Measurements from ENCODE around the gene GREB1L. TPM values are rescaled to one million over a fixed set of nuclear protein-coding genes. Genes with fewer than 3 reads are reported as not detected.

GREB1L gene
- total and polyA plus RNA-seq, 10 of the 15 experiments (the other 5 are each of a cell fraction or from before 2014, with no cell fraction given) = under 0.01 to 0.11 (median 0.03) TPM; not detected in 1

GRCh38 chr18:21507913-21508701 is 266.1 kb downstream of the GREB1L start (continued):
- TF ChIP-seq CBX3 (IDR thresholded peaks at IDR 0.05; ENCODE audit: borderline replicate concordance, low read depth) (no peak), HDGF (IDR thresholded peaks at IDR 0.05) (no peak), IRF4 (IDR thresholded peaks at IDR 0.05; ENCODE audit: low read depth, low read length) (no peak), SP1 (IDR thresholded peaks at IDR 0.05; ENCODE audit: low read depth, low read length) (no peak), SRF (IDR thresholded peaks at IDR 0.05; ENCODE audit: low read depth in 2 of 2, low read length in 2 of 2) (no peak), HDAC6 (IDR thresholded peaks at IDR 0.05; ENCODE audit: unreplicated experiment) (no peak)

GRCh38 chr18:21509062-21509461 is 267.0 kb downstream of the GREB1L start:
- RAD21 ChIA-PET (ENCODE audit: unreplicated experiment) = no interaction called here
- WGBS (ENCODE audit: insufficient coverage, insufficient replicate concordance, low lambda C conversion rate, missing lambda C conversion rate) = 94% methylated on average over 5 of the region's 5 CpGs

More at GRCh38 chr18:21509062-21509461, 267.0 kb downstream of the GREB1L start:
- Histone ChIP-seq H2AFZ (ENCODE audit: control insufficient read depth, low read depth, low read length) (no peak overlapping the region), H3K27me3 (replicated peaks in 1 of 2; ENCODE audit: control insufficient read depth in 2 of 2, insufficient read depth in 2 of 2, low read length in 1 of 2) (no peaks in the 10 kb centered on the region), H3K79me2 (ENCODE audit: control insufficient read depth, insufficient read depth, low read length) (no peaks in the 10 kb centered on the region), H3K9ac (ENCODE audit: control insufficient read depth, insufficient read depth, low read length) (no peak overlapping the region), H3K4me2 (ENCODE audit: control insufficient read depth, insufficient read depth) (no peak overlapping the region), H3K36me3 (ENCODE audit: control insufficient read depth in 2 of 2, insufficient read depth in 2 of 2, low read length in 1 of 2) (peaks cover 0 to 3% of the 10 kb centered on the region in 2 experiments; a peak in 1 of 4 replicates), H3K9me3 (replicated peaks; ENCODE audit: control insufficient read depth, insufficient read depth, low read length) (no peaks in the 10 kb centered on the region), H4K20me1 (ENCODE audit: control insufficient read depth, insufficient read depth) (no peaks in the 10 kb centered on the region), H3K4me1 (ENCODE audit: control insufficient read depth, insufficient read depth, low read length) (no peaks in the 10 kb centered on the region), H3K4me3 (no peak overlapping the region), H3K27ac (ENCODE audit: control insufficient read depth, insufficient read depth) (no peak overlapping the region)
- peak; percentile 18; the same call in 1 of the 3 replicates for ATAC-seq
- ChIA-PET POLR2A (no interaction called here), SMC1A (ENCODE audit: uncharacterized antibody, unreplicated experiment) (no interaction called here), CTCF (interaction anchor here (1.0 kb wide), 1 partner anchor 317 kb away, joined by 3 read pairs; no protein-coding TSS in a partner anchor)
- no TSS peak for BruUV-seq (replicated peaks)
- intact Hi-C loops (cut with micrococcal nuclease; ENCODE audit: unreplicated experiment) = no loop called here
- FAIRE-seq = no peak
- TF ChIP-seq, protein P1, sequence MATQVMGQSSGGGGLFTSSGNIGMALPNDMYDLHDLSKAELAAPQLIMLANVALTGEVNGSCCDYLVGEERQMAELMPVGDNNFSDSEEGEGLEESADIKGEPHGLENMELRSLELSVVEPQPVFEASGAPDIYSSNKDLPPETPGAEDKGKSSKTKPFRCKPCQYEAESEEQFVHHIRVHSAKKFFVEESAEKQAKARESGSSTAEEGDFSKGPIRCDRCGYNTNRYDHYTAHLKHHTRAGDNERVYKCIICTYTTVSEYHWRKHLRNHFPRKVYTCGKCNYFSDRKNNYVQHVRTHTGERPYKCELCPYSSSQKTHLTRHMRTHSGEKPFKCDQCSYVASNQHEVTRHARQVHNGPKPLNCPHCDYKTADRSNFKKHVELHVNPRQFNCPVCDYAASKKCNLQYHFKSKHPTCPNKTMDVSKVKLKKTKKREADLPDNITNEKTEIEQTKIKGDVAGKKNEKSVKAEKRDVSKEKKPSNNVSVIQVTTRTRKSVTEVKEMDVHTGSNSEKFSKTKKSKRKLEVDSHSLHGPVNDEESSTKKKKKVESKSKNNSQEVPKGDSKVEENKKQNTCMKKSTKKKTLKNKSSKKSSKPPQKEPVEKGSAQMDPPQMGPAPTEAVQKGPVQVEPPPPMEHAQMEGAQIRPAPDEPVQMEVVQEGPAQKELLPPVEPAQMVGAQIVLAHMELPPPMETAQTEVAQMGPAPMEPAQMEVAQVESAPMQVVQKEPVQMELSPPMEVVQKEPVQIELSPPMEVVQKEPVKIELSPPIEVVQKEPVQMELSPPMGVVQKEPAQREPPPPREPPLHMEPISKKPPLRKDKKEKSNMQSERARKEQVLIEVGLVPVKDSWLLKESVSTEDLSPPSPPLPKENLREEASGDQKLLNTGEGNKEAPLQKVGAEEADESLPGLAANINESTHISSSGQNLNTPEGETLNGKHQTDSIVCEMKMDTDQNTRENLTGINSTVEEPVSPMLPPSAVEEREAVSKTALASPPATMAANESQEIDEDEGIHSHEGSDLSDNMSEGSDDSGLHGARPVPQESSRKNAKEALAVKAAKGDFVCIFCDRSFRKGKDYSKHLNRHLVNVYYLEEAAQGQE (IDR thresholded peaks at IDR 0.05; ENCODE audit: low read depth, low read length) = no peak
- TF ChIP-seq PKNOX1 (IDR thresholded peaks at IDR 0.05) (no peak), ATF3 (IDR thresholded peaks at IDR 0.05; ENCODE audit: borderline replicate concordance, extremely low read depth, low read depth, low read length) (no peak), ZZZ3 (IDR thresholded peaks at IDR 0.05; ENCODE audit: control insufficient read depth, insufficient read length, low read depth) (no peak), PAX5 (IDR thresholded peaks at IDR 0.05; ENCODE audit: borderline replicate concordance, low read depth, low read length) (no peak), SIX5 (IDR thresholded peaks at IDR 0.05; ENCODE audit: low read depth, low read length, severe bottlenecking) (no peak), USF2 (IDR thresholded peaks at IDR 0.05; ENCODE audit: borderline replicate concordance, low read depth, low read length) (no peak), MYB (IDR thresholded peaks at IDR 0.05; ENCODE audit: borderline replicate concordance, low read depth, low read length) (no peak), RBBP5 (conservative IDR thresholded peaks at IDR 0.05) (no peak)
- in situ Hi-C loops (cut with MboI) = no loop called here
- no peak for DNase-seq (ENCODE audit: low read depth, low spot score)

Measured in GM12878 (cell line).